ENCODE data around the gene MISP.
"Not testable (repeated sequence)": the region's sequence is repeated elsewhere in the genome, so short reads cannot be mapped to it uniquely, and the experiment has no call there.

MISP gene

GRCh38 chr19:750640-751423 is at the start of gene MISP:
Gene MISP (plus strand): TSS chr19:751112. CDS start chr19:756947, 5,835 bp downstream.
- Histone ChIP-seq H2AFZ (ENCODE audit: low read length) (no peak within 1 kb of the TSS), H3K36me3 (ENCODE audit: insufficient read depth, low read length) (no peaks in the 10 kb centered on the region; the same call in 1 of the 2 replicates), H3K9ac (ENCODE audit: low read length) (no peak within 1 kb of the TSS), H3K27me3 (ENCODE audit: insufficient read depth, low read length) (0 out of 2 replicates have a peak, but pooled peaks cover 5% of the 10 kb centered on the region), H3F3A (ENCODE audit: insufficient read depth, low read length) (no peaks in the 10 kb centered on the region), H3K4me3 (ENCODE audit: low read depth, low read length, poor library complexity, severe bottlenecking) (no peak within 1 kb of the TSS), H3K4me1 (ENCODE audit: insufficient read depth, low read length, severe bottlenecking) (no peaks in the 10 kb centered on the region), H4K20me1 (ENCODE audit: insufficient read depth, low read length) (no peaks in the 10 kb centered on the region), H3K27ac (ENCODE audit: low read depth, low read length, poor library complexity, severe bottlenecking) (no peak within 1 kb of the TSS), H3K79me2 (ENCODE audit: insufficient read depth, low read length) (no peaks in the 10 kb centered on the region), H3K4me2 (ENCODE audit: low read length) (no peak within 1 kb of the TSS), H3K9me2 (ENCODE audit: low read depth, low read length) (no peaks in the 10 kb centered on the region), H3K9me3 (ENCODE audit: low read length) (no peaks in the 10 kb centered on the region)
- TF ChIP-seq CTCF (IDR thresholded peaks at IDR 0.05; ENCODE audit: low read length) = no peak
- no peak for TF ChIP-seq EZH2 (IDR thresholded peaks at IDR 0.05; ENCODE audit: borderline replicate concordance, low read length)

GRCh38 chr19:702847-703246 is 48.1 kb upstream of the MISP start:
- not testable (repeated sequence) for H3K9ac ChIP-seq (ENCODE audit: low read length); H3K4me1 ChIP-seq (ENCODE audit: insufficient read depth, low read length, severe bottlenecking); H3K9me3 ChIP-seq (ENCODE audit: low read length); H4K20me1 ChIP-seq (ENCODE audit: insufficient read depth, low read length); H3F3A ChIP-seq (ENCODE audit: insufficient read depth, low read length); H3K36me3 ChIP-seq (ENCODE audit: insufficient read depth, low read length); H3K4me2 ChIP-seq (ENCODE audit: low read length); H3K79me2 ChIP-seq (ENCODE audit: insufficient read depth, low read length); H3K9me2 ChIP-seq (ENCODE audit: low read depth, low read length); H2AFZ ChIP-seq (ENCODE audit: low read length); H3K4me3 ChIP-seq (ENCODE audit: low read depth, low read length, poor library complexity, severe bottlenecking); H3K27me3 ChIP-seq (ENCODE audit: insufficient read depth, low read length); H3K27ac ChIP-seq (ENCODE audit: low read depth, low read length, poor library complexity, severe bottlenecking)

GRCh38 chr19:703329-703650 is 47.6 kb upstream of the MISP start:
- Histone ChIP-seq H3K27ac (ENCODE audit: low read depth, low read length, poor library complexity, severe bottlenecking) (no peak overlapping the region), H3K9me3 (ENCODE audit: low read length) (no peaks in the 10 kb centered on the region), H3F3A (ENCODE audit: insufficient read depth, low read length) (no peaks in the 10 kb centered on the region), H3K4me3 (ENCODE audit: low read depth, low read length, poor library complexity, severe bottlenecking) (no peak overlapping the region), H3K4me1 (ENCODE audit: insufficient read depth, low read length, severe bottlenecking) (no peaks in the 10 kb centered on the region), H2AFZ (ENCODE audit: low read length) (no peak overlapping the region), H3K27me3 (ENCODE audit: insufficient read depth, low read length) (no peaks in the 10 kb centered on the region; the same call in 1 of the 2 replicates), H3K79me2 (ENCODE audit: insufficient read depth, low read length) (no peaks in the 10 kb centered on the region), H3K9ac (ENCODE audit: low read length) (no peak overlapping the region), H3K36me3 (ENCODE audit: insufficient read depth, low read length) (no peaks in the 10 kb centered on the region; the same call in 1 of the 2 replicates), H3K4me2 (ENCODE audit: low read length) (no peak overlapping the region), H4K20me1 (ENCODE audit: insufficient read depth, low read length) (no peaks in the 10 kb centered on the region), H3K9me2 (ENCODE audit: low read depth, low read length) (no peaks in the 10 kb centered on the region)
- TF ChIP-seq EZH2 (IDR thresholded peaks at IDR 0.05; ENCODE audit: borderline replicate concordance, low read length) (no peak), CTCF (IDR thresholded peaks at IDR 0.05; ENCODE audit: low read length) (no peak)

Measured in OCI-LY1 (cell line).